HCT116 (cell line): ENCODE data around the gene SSMEM1. TPM values are rescaled to one million over a fixed set of nuclear protein-coding genes. Genes with fewer than 3 reads are reported as not detected.

Source experiments
- ATAC-seq: fragments of 200-7000 bp; cut with Tn5 transposase; 2 replicates; pipeline ENCODE4 v1.9.1; 2020; ENCODE audit warnings: mild to moderate bottlenecking, moderate library complexity
- BruUV-seq: library from RNA; stranded (reverse); fragments of 400-500 nt; replicated peaks from 2 replicates; lab custom pipeline; 2021; lab: Mats Ljungman, UMichigan
- CTCF ChIA-PET: fragments of 300-600 bp; sonication (Branson Sonifier 250); formaldehyde crosslinking; loops from one replicate; lab custom pipeline; 2021; ENCODE audit warnings: antibody characterized with exemption; lab: Charles Lee
- POLR2A ChIA-PET: fragments of 300-600, 350-600 bp; sonication (Branson Sonifier 250); formaldehyde crosslinking; loops from one replicate; lab custom pipeline; 2021; ENCODE audit warnings: antibody characterized with exemption; lab: Charles Lee
- RAD21 ChIA-PET, 2 experiments: fragments of 300-600 bp; sonication (Branson Sonifier 250); formaldehyde crosslinking; loops; one replicate each; lab custom pipeline; 2023; ENCODE audit warnings: low total read pairs in 2 of 2; ENCODE audit not compliant: uncharacterized antibody in 2 of 2, unreplicated experiment in 2 of 2, low non-redundant PET in 1 of 2; lab: Charles Lee
- DNase-seq: peaks from one replicate; pipeline ENCODE4 v3.0.0-alpha.2; 2010; ENCODE audit warnings: low read depth, low spot score
- H2AFZ ChIP-seq: fragments of 200-600 bp; shearing (Covaris generic), sonication (generic); 2 replicates; pipeline ENCODE4 v1.6.1; 2017; ENCODE audit warnings: low read depth, mixed run types, mixed read lengths, antibody characterized with exemption, low read length; ENCODE audit not compliant: poor library complexity, severe bottlenecking
- H3K27ac ChIP-seq: 2 replicates; pipeline ENCODE4 v1.5.1; 2012; ENCODE audit warnings: low read depth, low read length
- H3K27me3 ChIP-seq: fragments of 200-600 bp; sonication (generic); 2 replicates; pipeline ENCODE4 v1.6.1; 2016; ENCODE audit warnings: mixed run types, low read length, mixed read lengths; ENCODE audit not compliant: insufficient read depth
- H3K36me3 ChIP-seq, 2 experiments: fragments of 200-500 bp in 1 of 2; fragments of 200-600 bp in 1 of 2; sonication (Bioruptor generic) in 1 of 2; sonication (generic) in 1 of 2; 2 replicates each; pipeline versions ENCODE4 v1.5.1 to v1.6.1; 2014 to 2016; ENCODE audit warnings: low read length in 2 of 2, inconsistent platforms in 1 of 2, mixed read lengths in 1 of 2, mixed run types in 1 of 2; ENCODE audit not compliant: insufficient read depth in 2 of 2, control insufficient read depth in 1 of 2
- H3K4me1 ChIP-seq, 2 experiments: fragments of 200-600 bp in 1 of 2; sonication (generic) in 1 of 2; 2 replicates each; pipeline versions ENCODE4 v1.5.1 to v1.6.1; 2012 to 2017; ENCODE audit warnings: low read length in 2 of 2, inconsistent platforms in 1 of 2, mild to moderate bottlenecking in 1 of 2, mixed read lengths in 1 of 2, mixed run types in 1 of 2, moderate library complexity in 1 of 2; ENCODE audit not compliant: insufficient read depth in 2 of 2, control insufficient read depth in 1 of 2
- H3K4me2 ChIP-seq: fragments of 200-600 bp; sonication (generic); 2 replicates; pipeline ENCODE4 v1.6.1; 2017; ENCODE audit warnings: mixed run types, low read length, mixed read lengths
- H3K4me3 ChIP-seq, 2 experiments: fragments of 200-600 bp in 1 of 2; sonication (generic) in 1 of 2; replicated peaks in 1 of 2; 2 replicates each; pipeline ENCODE4 v1.5.1; 2011 to 2016; ENCODE audit warnings: low read length in 2 of 2, control low read depth in 1 of 2, low read depth in 1 of 2, mild to moderate bottlenecking in 1 of 2, mixed read lengths in 1 of 2, mixed run types in 1 of 2
- H3K79me2 ChIP-seq: fragments of 200-600 bp; sonication (generic); 2 replicates; pipeline ENCODE4 v1.6.1; 2017; ENCODE audit warnings: mild to moderate bottlenecking, mixed run types, low read length, moderate library complexity, mixed read lengths; ENCODE audit not compliant: insufficient read depth
- H3K9ac ChIP-seq: fragments of 200-600 bp; sonication (generic); 2 replicates; pipeline ENCODE4 v1.6.1; 2016; ENCODE audit warnings: low read length, mixed read lengths
- H3K9me2 ChIP-seq: fragments of 200-600 bp; sonication (generic), shearing (Covaris generic); 2 replicates; pipeline ENCODE4 v1.6.1; 2017; ENCODE audit warnings: mixed run types, mild to moderate bottlenecking, moderate library complexity; ENCODE audit not compliant: insufficient read depth
- H3K9me3 ChIP-seq, 2 experiments: fragments of 200-500 bp in 1 of 2; fragments of 200-600 bp in 1 of 2; sonication (Bioruptor generic) in 1 of 2; sonication (generic) in 1 of 2; 2 replicates each; pipeline ENCODE4 v1.6.1; 2014 to 2017; ENCODE audit warnings: low read length in 2 of 2, mixed read lengths in 2 of 2, inconsistent platforms in 1 of 2, low read depth in 1 of 2, mild to moderate bottlenecking in 1 of 2, mixed run types in 1 of 2, moderate library complexity in 1 of 2; ENCODE audit not compliant: control insufficient read depth in 1 of 2, insufficient read depth in 1 of 2
- H4K20me1 ChIP-seq: fragments of 200-600 bp; sonication (generic), shearing (Covaris generic); 2 replicates; pipeline ENCODE4 v1.6.1; 2017; ENCODE audit warnings: mixed run types, mild to moderate bottlenecking, moderate library complexity; ENCODE audit not compliant: insufficient read depth
- CBX3 ChIP-seq: IDR thresholded peaks from 2 replicates; pipeline ENCODE4 v1.6.1; 2012; ENCODE audit warnings: low read depth
- CEBPB ChIP-seq: IDR thresholded peaks from 2 replicates; pipeline ENCODE4 v1.6.1; 2012; ENCODE audit warnings: low read depth
- ELF1 ChIP-seq: IDR thresholded peaks from 2 replicates; pipeline ENCODE4 v1.6.1; 2012; ENCODE audit warnings: low read depth, borderline replicate concordance
- EZH2phosphoT487 ChIP-seq: fragments of 200-600 bp; IDR thresholded peaks from 2 replicates; pipeline ENCODE4 v1.6.1; 2018; ENCODE audit warnings: antibody characterized with exemption, borderline replicate concordance
- POLR2AphosphoS5 ChIP-seq: IDR thresholded peaks from 2 replicates; pipeline ENCODE4 v1.6.1; 2011; ENCODE audit warnings: mild to moderate bottlenecking, low read depth, low read length, moderate library complexity
- RAD21 ChIP-seq: IDR thresholded peaks from 2 replicates; pipeline ENCODE4 v1.6.1; 2012; ENCODE audit warnings: low read depth, mild to moderate bottlenecking
- REST ChIP-seq: IDR thresholded peaks from 2 replicates; pipeline ENCODE4 v1.6.1; 2012; ENCODE audit warnings: low read depth
- SIN3A ChIP-seq: IDR thresholded peaks from 2 replicates; pipeline ENCODE4 v1.6.1; 2012; ENCODE audit warnings: low read depth
- SP1 ChIP-seq: IDR thresholded peaks from 2 replicates; pipeline ENCODE4 v1.6.1; 2012; ENCODE audit warnings: low read depth
- SRF ChIP-seq: IDR thresholded peaks from 2 replicates; pipeline ENCODE4 v1.6.1; 2012; ENCODE audit warnings: low read depth
- TCF7L2 ChIP-seq: IDR thresholded peaks from 2 replicates; pipeline ENCODE4 v1.7.0; 2011; ENCODE audit warnings: borderline replicate concordance, inconsistent platforms; ENCODE audit not compliant: insufficient read depth, insufficient read length; ENCODE audit errors: extremely low read depth
- ZFX ChIP-seq: fragments of 450-650 bp; IDR thresholded peaks from 2 replicates; pipeline ENCODE4 v1.6.1; 2017
- ZNF274 ChIP-seq: fragments of 200-500 bp; sonication (Bioruptor generic); IDR thresholded peaks from 2 replicates; pipeline ENCODE4 v1.6.1; 2014; ENCODE audit warnings: mild to moderate bottlenecking, low read depth, low read length, inconsistent platforms
- intact Hi-C: fragments of 100-400 bp; cut with micrococcal nuclease; formaldehyde crosslinking; loops from 2 replicates; pipeline ENCODE4 v1.10.0; 2022
- total RNA-seq: library from RNA; stranded (reverse); gene quantifications from one replicate; pipeline ENCODE4 v1.2.1, GENCODE V29; 2021; ENCODE audit not compliant: unreplicated experiment
- TF ChIP-seq, protein P1 (sequence below), 3 experiments: fragments of 200-600 bp in 1 of 3; sonication (generic) in 1 of 3; IDR thresholded peaks in 2 of 3; conservative IDR thresholded peaks in 1 of 3; 2 replicates each; pipeline ENCODE4 v1.5.1; 2012 to 2017; ENCODE audit warnings: low read depth in 2 of 3, low read length in 2 of 3, antibody characterized with exemption in 1 of 3, borderline replicate concordance in 1 of 3, control low read depth in 1 of 3, mild to moderate bottlenecking in 1 of 3, mixed read lengths in 1 of 3, mixed run types in 1 of 3, moderate library complexity in 1 of 3; ENCODE audit not compliant: insufficient read depth in 1 of 3
- TF ChIP-seq, protein P2 (sequence below): IDR thresholded peaks from 2 replicates; pipeline ENCODE4 v1.6.1; 2012
- TF ChIP-seq, protein P3 (sequence below): IDR thresholded peaks from 2 replicates; pipeline ENCODE4 v1.6.1; 2011; ENCODE audit warnings: mild to moderate bottlenecking, low read length, moderate library complexity; ENCODE audit not compliant: insufficient replicate concordance; ENCODE audit errors: extremely low read depth

Gene SSMEM1
- total RNA-seq, 1 experiment from 2014 or later = not detected

GRCh38 chr7:130263130-130263529 is 55.5 kb downstream of the SSMEM1 start:
- DNase-seq (no peak), ATAC-seq (no peak)
- H3K4me2 ChIP-seq = no peak overlapping the region
- no peak overlapping the region for H2AFZ ChIP-seq
- H3K4me3 ChIP-seq = no peak overlapping the region
- no peaks in the 10 kb centered on the region for H3K4me1 ChIP-seq
- no peaks in the 10 kb centered on the region for H3K27me3 ChIP-seq
- H3K27ac ChIP-seq = no peak overlapping the region
- ChIA-PET POLR2A (no interaction called here), CTCF (no interaction called here), RAD21 (no interaction called here)
- H3K9me2 ChIP-seq = no peaks in the 10 kb centered on the region
- H3K9me3 ChIP-seq = no peaks in the 10 kb centered on the region
- no peak overlapping the region for H3K9ac ChIP-seq
- H3K79me2 ChIP-seq = no peaks in the 10 kb centered on the region
- BruUV-seq = no TSS peak
- TF ChIP-seq, protein P1, sequence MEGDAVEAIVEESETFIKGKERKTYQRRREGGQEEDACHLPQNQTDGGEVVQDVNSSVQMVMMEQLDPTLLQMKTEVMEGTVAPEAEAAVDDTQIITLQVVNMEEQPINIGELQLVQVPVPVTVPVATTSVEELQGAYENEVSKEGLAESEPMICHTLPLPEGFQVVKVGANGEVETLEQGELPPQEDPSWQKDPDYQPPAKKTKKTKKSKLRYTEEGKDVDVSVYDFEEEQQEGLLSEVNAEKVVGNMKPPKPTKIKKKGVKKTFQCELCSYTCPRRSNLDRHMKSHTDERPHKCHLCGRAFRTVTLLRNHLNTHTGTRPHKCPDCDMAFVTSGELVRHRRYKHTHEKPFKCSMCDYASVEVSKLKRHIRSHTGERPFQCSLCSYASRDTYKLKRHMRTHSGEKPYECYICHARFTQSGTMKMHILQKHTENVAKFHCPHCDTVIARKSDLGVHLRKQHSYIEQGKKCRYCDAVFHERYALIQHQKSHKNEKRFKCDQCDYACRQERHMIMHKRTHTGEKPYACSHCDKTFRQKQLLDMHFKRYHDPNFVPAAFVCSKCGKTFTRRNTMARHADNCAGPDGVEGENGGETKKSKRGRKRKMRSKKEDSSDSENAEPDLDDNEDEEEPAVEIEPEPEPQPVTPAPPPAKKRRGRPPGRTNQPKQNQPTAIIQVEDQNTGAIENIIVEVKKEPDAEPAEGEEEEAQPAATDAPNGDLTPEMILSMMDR (IDR thresholded peaks at IDR 0.05 in 2 of 3, conservative IDR thresholded peaks at IDR 0.05 in 1 of 3; ENCODE audit: borderline replicate concordance in 1 of 3, insufficient read depth in 1 of 3, low read depth in 2 of 3, low read length in 2 of 3) = no peak
- TF ChIP-seq SP1 (no peak), ZNF274 (no peak), EZH2phosphoT487 (no peak), REST (no peak), ZFX (no peak), CEBPB (no peak), POLR2AphosphoS5 (no peak), SIN3A (no peak), SRF (no peak), ELF1 (no peak), TCF7L2 (no peak), RAD21 (no peak), CBX3 (no peak)
- TF ChIP-seq, protein P2, sequence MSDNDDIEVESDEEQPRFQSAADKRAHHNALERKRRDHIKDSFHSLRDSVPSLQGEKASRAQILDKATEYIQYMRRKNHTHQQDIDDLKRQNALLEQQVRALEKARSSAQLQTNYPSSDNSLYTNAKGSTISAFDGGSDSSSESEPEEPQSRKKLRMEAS = no peak
- TF ChIP-seq, protein P3, sequence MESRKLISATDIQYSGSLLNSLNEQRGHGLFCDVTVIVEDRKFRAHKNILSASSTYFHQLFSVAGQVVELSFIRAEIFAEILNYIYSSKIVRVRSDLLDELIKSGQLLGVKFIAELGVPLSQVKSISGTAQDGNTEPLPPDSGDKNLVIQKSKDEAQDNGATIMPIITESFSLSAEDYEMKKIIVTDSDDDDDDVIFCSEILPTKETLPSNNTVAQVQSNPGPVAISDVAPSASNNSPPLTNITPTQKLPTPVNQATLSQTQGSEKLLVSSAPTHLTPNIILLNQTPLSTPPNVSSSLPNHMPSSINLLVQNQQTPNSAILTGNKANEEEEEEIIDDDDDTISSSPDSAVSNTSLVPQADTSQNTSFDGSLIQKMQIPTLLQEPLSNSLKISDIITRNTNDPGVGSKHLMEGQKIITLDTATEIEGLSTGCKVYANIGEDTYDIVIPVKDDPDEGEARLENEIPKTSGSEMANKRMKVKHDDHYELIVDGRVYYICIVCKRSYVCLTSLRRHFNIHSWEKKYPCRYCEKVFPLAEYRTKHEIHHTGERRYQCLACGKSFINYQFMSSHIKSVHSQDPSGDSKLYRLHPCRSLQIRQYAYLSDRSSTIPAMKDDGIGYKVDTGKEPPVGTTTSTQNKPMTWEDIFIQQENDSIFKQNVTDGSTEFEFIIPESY = no peak
- intact Hi-C loops = loop anchor here (1.0 kb wide), 1 partner anchor 17 kb away; no protein-coding TSS in a partner anchor
- no peaks in the 10 kb centered on the region for H4K20me1 ChIP-seq
- no peaks in the 10 kb centered on the region for H3K36me3 ChIP-seq
